ENCODE results near the gene CCDC69. TPM values are rescaled to one million over a fixed set of nuclear protein-coding genes. Genes with fewer than 3 reads are reported as not detected.

The CCDC69 gene
- total and polyA plus RNA-seq, 4 donors = 9.8 to 70.7 (median 44.5) TPM

DNA sequence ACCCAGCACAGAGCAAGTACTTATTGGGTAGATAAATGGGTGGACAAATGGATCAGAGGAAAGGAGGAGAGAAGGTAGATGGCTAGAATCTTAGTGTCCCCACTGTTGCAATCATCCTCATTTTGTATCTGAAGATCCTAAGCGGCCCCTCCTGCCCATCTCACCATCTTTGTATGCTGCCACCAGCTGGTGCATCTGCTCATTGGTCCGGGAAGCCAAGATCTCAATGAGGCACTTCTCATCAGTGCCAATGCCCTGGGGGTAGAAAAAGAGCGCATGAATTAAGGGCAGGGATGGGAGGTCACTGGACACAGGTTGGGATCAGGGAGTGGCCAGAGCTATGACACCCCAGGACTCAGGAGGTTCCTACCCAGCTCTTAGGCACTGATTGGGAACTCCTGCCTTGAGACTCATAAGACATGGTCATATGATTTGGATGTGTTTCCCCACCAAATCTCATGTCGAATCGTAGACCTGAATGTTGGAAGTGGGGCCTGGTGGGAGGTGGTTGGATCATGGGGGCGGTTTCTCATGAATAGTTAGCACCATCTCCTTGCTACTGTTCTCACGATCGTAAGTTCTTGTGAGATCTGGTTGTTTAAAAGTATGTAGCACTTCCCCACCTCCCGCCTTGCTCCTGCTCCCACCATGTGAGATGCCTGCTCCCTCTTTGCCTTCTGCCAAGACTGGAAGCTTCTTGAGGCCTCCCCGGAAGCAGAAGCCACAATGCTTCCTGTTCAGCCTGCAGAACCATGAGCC lies 86.6 kb downstream of the CCDC69 start:
- WGBS, 2 donors = 84 to 85% methylated on average over 10 of the region's 10 CpGs
- Histone ChIP-seq H3K4me3 (ENCODE audit: low read length in 2 of 2) (no peak overlapping the region), H3K27me3 (ENCODE audit: control insufficient read depth in 1 of 2, insufficient read depth in 2 of 2, low read length in 1 of 2) (no peaks in the 10 kb centered on the region), H3K36me3 (ENCODE audit: control insufficient read depth in 1 of 2, insufficient read depth in 2 of 2, low read length in 1 of 2) (peaks cover 7 to 19% of the 10 kb centered on the region in 2 donors), H3K4me1 (ENCODE audit: control insufficient read depth in 1 of 2, insufficient read depth in 2 of 2, low read length in 2 of 2) (no peaks in the 10 kb centered on the region), H3K9me3 (ENCODE audit: control insufficient read depth, low read length) (no peaks in the 10 kb centered on the region), H3K27ac (ENCODE audit: low read depth in 1 of 2, low read length in 2 of 2) (no peak overlapping the region)
- ATAC-seq (ENCODE audit: low FRiP score) (no peak), DNase-seq (no peak)
- intact Hi-C loops (cut with DNase I) = no loop called here

DNA sequence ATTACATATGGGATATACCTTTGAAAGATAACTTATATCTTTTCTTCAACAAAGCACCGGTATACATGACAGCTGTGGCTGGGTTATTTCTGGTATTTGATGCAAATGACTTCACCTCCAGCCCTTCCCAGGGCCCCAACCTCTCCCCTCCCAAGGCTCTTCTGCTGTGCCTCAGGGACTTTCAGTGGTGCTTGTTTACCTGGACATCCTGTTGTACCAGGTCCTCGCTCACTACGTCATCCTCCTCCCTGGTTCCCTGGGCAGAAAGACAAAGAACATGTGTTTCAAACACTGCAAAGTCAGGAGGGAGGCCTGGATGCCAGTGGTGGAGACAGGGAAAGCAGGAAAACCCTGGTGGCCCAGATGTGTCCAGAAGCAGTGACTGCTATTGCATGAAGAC lies 89.7 kb downstream of the CCDC69 start:
- DNase-seq = no peak
- Histone ChIP-seq H3K4me3 (ENCODE audit: low read length in 2 of 2) (no peak overlapping the region), H3K36me3 (ENCODE audit: control insufficient read depth in 1 of 2, insufficient read depth in 2 of 2, low read length in 1 of 2) (peaks cover 19 to 24% of the 10 kb centered on the region in 2 donors), H3K27ac (ENCODE audit: low read depth in 1 of 2, low read length in 2 of 2) (no peak overlapping the region), H3K4me1 (ENCODE audit: control insufficient read depth in 1 of 2, insufficient read depth in 2 of 2, low read length in 2 of 2) (no peaks in the 10 kb centered on the region), H3K27me3 (ENCODE audit: control insufficient read depth in 1 of 2, insufficient read depth in 2 of 2, low read length in 1 of 2) (no peaks in the 10 kb centered on the region), H3K9me3 (ENCODE audit: control insufficient read depth, low read length) (no peaks in the 10 kb centered on the region)
- WGBS, 2 donors = 80 to 85% methylated on average over 3 of the region's 3 CpGs
- intact Hi-C loops (cut with DNase I) = no loop called here
- no peak for ATAC-seq (ENCODE audit: low FRiP score)

DNA sequence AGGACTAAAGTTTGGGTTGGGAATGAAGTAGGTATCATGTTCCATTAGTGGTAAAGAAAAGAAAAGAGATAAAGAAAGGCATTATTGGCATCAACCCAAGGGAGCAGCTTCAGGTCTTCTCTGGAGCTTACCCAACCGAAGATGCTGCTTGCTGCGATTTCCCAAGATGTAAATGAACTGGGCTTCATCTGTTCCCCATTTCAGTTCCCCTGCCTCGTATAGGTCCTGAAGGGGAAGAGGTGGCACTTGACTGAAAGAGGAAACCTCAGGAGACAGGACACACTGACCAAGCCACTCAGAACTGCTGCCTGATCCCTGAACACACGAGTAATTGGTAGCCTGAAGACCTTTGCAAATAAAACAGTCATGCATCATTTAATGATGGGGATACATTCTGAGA lies 90.9 kb downstream of the CCDC69 start:
- ATAC-seq (ENCODE audit: low FRiP score) (no peak), DNase-seq (peak in 1 of 2 donors; percentile 42)
- Histone ChIP-seq H3K9me3 (ENCODE audit: control insufficient read depth, low read length) (no peaks in the 10 kb centered on the region), H3K4me3 (ENCODE audit: low read length in 2 of 2) (no peak overlapping the region), H3K27me3 (ENCODE audit: control insufficient read depth in 1 of 2, insufficient read depth in 2 of 2, low read length in 1 of 2) (no peaks in the 10 kb centered on the region), H3K36me3 (ENCODE audit: control insufficient read depth in 1 of 2, insufficient read depth in 2 of 2, low read length in 1 of 2) (peaks cover 16 to 19% of the 10 kb centered on the region in 2 donors), H3K4me1 (ENCODE audit: control insufficient read depth in 1 of 2, insufficient read depth in 2 of 2, low read length in 2 of 2) (no peaks in the 10 kb centered on the region), H3K27ac (ENCODE audit: low read depth in 1 of 2, low read length in 2 of 2) (no peak overlapping the region)
- intact Hi-C loops (cut with DNase I) = no loop called here
- 75 to 79% methylated on average over 4 of the region's 4 CpGs for WGBS, 2 donors

Other genes with a start within 250 kb of the CCDC69 start
- 1,000 to 10,000 TPM in 1 of 2 donors, 100 to 1,000 TPM in 1; 694 to 1,257 TPM for gene GPX3, start 203.5 kb downstream of the CCDC69 start, total RNA-seq
- 100 to 1,000 TPM; 514 to 520 TPM for gene GPX3, start 203.5 kb downstream of the CCDC69 start, polyA plus RNA-seq
- 100 to 1,000 TPM in 1 of 2 donors, 10 to 100 TPM in 1; 83.3 to 105 TPM for gene TNIP1, start 143.1 kb downstream of the CCDC69 start, total RNA-seq
- gene TNIP1, start 143.1 kb downstream of the CCDC69 start, polyA plus RNA-seq = 10 to 100 TPM; 63.3 to 80.3 TPM
- gene ANXA6, start 66.3 kb downstream of the CCDC69 start, total RNA-seq = 100 to 1,000 TPM; 277 to 284 TPM
- gene ANXA6, start 66.3 kb downstream of the CCDC69 start, polyA plus RNA-seq = 100 to 1,000 TPM in 1 of 2 donors, 10 to 100 TPM in 1; 93.4 to 187 TPM
- 10 to 100 TPM; 25.0 to 32.7 TPM for gene GM2A, start 29.1 kb upstream of the CCDC69 start, total RNA-seq
- 10 to 100 TPM; 13.7 to 17.2 TPM for gene GM2A, start 29.1 kb upstream of the CCDC69 start, polyA plus RNA-seq
- not detected for gene SLC36A3, start 79.7 kb upstream of the CCDC69 start, total RNA-seq
- not detected for gene SLC36A3, start 79.7 kb upstream of the CCDC69 start, polyA plus RNA-seq
- gene SLC36A2, start 123.5 kb upstream of the CCDC69 start, total RNA-seq = not detected
- not detected for gene SLC36A2, start 123.5 kb upstream of the CCDC69 start, polyA plus RNA-seq
- gene SLC36A1, start 223.5 kb upstream of the CCDC69 start, total RNA-seq = 10 to 100 TPM; 13.6 to 19.0 TPM
- gene SLC36A1, start 223.5 kb upstream of the CCDC69 start, polyA plus RNA-seq = 1 to 10 TPM; 3.3 to 9.0 TPM

All from aorta (tissue), 5 donors.